Measurements from ENCODE around the gene EOLA2.
"Not testable (repeated sequence)": the region's sequence is repeated elsewhere in the genome, so short reads cannot be mapped to it uniquely, and the experiment has no call there.

Gene EOLA2

DNA sequence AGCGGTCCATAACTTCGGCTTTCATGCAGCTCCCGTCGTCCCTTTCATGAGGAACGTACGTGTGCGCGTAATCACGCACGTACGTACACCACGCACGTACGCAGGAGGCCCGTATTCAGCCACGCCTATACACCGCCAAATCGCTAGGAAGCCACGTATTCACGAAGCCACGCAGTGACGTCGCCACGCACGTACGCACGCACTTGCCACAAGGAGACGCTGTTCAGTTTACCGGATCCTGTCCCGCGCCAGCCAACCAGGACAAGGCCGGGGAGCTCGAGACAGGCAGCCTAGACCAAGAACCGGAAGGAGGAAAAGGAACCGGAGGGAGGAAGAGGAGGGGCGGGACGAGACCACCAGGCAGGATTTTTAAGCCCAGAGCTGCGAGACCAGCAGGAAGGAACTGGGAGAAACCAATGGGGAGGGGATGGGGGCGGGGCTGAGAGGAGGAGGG is at the start of gene EOLA2:
EOLA2 (minus strand) TSS at position 65 of the 454 bp plus-strand sequence. CDS start 4,617 bp downstream, outside the sequence.
- peak; percentile 95 for DNase-seq

DNA sequence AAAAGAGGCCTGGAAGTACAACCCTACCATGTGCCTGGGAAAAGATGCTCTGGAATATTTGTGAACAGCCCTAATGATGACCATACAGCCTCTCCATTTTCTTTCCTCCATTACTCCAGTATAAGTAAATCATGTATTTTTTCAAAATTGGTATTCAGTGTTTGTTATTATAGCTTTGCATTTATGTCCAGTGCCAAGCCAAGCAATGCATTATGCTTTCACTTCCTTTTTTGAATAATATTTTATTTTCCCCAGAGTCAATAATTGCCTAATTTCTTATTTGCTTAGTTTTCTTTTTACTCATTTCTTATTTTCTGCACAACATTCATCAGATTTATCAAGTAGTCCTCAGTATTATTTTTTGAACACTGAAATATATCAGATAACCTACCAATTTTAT is 49.3 kb upstream of the EOLA2 start:
- DNase-seq: no peak

DNA sequence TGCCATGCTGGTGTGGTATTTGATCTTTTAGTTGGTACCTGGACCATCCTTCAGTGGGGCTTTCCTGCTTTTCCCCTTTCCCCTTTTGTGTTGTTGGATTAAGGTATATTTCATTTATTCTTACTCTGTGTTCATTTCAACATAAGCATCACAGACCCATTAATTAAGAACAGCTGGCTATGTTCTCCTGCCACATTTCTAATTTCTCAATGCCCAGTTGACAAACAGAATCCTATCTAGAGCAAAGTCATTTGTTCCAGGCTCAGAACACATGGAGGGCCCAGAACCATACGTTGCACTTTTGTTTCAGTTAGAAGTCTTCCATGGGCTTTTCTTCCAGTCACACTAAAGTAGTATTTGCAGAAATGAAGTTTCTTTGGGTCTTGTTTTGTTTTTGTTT is 46.1 kb upstream of the EOLA2 start:
- DNase-seq: no peak

DNA sequence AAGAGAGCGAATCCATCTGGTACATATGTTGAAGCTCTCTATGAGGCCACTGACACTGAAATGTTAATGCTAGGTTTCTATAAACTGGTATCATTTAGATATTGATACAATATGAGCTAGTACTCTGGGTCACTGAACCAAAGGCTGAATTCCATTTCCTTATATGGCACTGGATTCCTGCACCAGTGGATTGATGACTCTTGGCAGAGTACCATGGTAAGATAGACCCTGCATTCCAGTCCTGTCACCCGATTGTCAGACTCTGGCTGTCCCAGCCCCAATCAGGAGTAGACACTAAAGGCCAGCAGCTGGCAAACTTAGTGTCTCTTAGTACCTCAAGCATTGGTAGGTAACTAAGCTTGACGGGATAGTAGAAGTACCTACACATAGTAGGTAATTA is 44.0 kb upstream of the EOLA2 start:
- no peak for DNase-seq

DNA sequence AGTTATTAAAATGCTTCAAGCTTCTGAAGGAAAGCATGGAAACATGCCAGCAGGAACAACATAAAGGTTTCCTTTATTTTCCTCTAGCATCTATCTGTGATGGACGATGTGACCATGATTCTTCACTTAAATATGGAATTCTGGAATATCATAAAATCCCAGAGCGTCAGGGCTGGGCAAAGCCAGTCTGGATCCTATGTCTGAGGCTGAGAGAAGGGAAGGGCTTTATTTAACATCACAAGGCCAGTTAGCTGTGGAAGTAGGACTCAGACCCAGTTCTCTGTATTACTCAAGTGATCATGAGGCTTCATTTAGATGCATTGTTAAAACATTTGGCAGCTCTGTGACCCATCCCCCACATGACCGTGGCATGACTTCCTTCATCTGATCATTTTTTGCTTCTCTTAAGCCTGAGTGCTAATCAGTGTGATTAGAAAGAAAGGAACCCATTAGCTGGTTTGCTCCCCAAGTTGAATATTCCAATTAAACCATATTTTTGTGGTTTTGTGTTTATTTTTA is 40.9 kb upstream of the EOLA2 start:
- DNase-seq: no peak

DNA sequence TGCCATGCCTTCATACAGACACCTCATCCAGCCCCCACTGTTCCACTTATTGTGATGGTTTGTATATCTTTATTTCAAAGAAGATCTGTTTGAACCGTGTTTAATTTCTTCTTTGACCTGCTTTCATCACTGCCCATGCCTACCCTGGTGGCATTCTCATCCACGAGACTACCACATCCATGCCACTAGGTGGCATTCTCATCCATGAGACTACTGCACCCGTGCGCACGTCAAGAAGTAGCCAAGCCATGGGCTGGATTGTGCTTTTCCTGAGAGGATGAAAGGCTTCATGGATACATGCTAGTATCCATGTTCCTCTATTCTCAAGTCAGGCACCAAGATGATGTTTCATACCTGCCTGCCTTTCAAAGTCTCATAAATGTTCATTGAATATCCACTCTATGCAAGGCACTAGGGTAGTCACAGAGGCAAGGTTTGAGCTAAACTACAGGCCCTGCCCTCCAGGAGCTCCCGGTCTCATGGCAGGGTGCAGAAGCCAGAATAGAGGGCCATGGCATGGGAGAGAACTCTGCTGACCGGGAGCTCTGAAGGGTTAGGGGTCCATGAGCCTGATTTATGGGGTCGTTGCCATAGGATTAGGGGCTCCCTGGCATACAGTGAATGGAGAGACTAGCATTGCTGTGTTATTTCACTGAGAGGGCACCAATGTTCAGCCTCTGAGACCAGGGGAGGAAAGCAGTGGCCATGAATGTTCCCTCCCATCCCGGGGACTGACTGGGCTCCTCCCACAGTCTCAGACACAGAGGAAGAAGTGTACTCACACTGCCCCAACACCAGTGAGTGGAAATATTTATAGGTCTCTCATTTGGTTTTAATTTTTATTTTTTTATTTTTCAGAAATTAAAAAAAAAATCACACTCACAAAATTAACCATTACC is 24.8 kb upstream of the EOLA2 start:
- DNase-seq: peak; percentile 45

DNA sequence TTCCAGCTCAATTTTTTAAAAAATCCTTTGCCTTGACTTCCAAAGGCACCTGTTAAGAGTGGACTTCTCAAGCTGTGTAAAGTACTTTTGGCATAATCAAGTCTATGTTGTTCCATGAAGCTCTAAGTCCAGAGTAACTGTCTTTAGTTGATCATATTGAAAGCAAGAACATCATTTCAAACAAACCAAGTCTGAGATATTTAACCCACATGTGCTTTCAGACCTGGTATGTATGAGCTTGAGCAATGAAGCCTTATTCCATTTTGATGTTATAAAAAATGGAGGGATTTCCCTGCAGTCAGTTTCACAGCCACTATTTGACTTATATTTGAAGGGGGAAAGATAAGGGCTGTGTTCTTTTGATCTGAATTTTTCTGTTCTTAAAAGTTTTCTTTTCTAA is 23.7 kb upstream of the EOLA2 start:
- DNase-seq: no peak

DNA sequence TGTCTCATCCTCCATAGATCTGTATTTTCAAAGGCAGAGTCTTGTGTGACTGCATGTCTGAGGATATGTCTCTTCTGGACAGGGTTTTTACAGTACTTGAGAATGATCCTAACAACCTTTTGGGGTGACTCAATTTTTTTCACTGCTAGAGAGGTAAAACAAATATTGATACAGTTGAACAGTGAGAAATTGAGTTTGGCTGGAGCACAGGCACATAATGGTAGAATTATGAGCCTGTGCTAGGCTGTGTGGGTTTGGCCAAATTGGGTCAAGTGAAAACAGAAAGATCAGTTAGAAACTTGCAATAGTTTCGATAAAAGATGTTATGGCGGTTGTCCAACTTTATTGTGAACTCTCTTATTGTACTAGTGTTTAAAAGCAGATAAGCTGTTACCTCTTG is 23.3 kb upstream of the EOLA2 start:
- no peak for DNase-seq

DNA sequence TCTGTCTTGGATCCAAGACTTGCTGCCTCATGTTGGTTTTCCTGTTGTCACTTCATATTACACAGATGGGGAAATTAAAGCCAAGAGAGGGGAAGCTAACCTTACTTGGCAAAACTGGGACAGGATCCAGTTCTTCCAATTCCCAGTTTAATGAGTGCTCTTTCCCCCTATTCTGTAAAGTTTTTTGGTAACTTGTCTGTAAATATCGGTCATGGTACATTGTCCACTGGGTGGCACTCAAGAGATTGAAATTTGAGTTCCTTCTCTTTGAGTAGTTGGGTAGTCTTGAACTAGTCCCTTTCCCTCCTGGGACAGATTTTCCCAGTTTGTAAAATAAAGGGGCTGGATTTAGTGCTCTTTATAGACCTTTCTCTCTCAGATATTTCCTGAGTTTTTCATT is 12.4 kb upstream of the EOLA2 start:
- DNase-seq: peak; percentile 21

DNA sequence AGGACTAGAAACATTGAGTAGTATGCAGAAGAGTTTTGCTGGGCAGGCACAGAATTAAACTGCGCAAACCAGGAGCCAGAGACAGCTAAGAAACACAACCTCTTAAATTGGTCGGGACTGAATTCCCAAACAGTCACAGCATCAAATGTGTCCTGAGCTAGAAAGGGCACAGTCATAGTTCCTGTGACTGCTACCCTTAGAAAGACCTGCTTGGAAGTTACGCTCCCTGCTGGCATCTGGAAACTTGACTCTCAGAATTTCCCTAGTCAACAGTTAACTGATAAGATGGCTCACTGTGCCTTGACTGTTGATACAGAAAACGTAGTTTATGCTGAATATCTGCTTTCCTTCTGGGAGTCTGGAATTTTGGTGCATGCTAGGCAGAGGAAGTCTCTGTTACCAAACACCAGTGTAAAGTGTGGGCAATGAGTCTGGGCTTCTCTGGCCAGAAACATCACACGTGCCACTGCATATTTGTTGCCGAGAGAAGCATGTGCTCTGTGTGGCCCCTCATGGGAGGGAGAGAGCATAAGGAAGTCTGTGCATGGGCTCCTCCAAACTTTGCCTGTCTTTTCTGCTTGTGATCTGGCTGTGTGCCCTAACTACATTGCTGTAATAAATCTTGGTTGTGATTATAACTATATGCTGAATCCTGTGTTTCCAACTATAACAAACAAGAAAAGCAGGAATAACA is 11.6 kb upstream of the EOLA2 start:
- DNase-seq: no peak

DNA sequence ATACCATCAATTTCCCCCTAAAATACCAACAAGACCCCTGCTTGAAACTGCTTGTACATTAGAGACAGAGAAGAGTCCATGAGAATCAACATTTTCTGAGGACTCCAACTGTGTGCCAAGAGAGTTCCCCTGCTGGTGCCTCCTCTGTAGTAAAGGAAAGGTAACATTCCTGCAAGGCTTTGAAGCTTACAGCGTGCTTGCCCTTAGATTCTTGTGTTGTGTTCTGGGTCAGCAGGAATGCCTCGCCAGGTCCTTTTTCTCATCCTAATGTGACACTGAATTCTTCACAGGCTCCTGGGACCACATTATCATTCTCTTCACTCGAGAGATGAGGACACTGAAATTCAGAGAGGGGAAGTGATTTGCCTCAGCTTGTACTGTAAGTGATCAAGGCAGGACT is 9.7 kb upstream of the EOLA2 start:
- no peak for DNase-seq

DNA sequence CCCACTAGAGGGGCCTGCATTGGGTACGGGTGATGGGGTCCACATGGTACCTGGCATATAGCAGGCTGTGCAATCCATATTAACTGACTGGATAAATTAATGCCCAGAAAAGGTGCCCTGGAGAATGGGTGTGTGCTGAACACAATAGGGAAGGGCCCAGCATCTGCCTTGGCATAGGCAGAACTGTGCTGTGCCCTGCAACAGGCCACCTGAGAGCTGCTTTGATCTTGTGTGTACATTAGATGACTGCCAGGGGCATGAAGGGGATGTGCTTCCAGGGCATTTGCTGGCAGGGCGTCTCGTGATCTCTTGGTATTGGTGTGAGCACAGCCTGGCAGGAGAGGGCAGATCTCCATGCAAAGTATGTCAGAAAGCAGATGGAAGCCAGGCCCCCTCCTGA is 8.6 kb upstream of the EOLA2 start:
- DNase-seq: not testable (repeated sequence)

DNA sequence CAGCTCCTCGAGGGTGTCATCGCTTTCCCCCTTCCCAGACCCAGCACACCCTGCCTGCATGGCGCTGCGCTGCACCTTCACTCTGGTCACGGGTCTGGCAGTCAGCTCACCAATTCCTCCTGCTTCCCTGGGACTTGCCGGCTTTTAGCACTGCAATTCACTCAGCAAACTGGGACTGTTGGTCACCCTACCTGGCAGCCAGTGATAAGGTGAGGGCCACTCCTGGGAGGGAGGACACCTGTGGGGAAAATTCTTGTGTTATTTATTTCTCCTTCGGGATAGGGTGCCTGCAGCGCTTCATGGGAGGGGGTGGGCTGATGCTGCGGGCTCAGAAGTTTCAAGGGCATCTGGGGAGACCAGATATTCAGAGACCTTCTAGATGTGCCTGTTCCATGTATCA is 7.5 kb upstream of the EOLA2 start:
- DNase-seq: not testable (repeated sequence)

DNA sequence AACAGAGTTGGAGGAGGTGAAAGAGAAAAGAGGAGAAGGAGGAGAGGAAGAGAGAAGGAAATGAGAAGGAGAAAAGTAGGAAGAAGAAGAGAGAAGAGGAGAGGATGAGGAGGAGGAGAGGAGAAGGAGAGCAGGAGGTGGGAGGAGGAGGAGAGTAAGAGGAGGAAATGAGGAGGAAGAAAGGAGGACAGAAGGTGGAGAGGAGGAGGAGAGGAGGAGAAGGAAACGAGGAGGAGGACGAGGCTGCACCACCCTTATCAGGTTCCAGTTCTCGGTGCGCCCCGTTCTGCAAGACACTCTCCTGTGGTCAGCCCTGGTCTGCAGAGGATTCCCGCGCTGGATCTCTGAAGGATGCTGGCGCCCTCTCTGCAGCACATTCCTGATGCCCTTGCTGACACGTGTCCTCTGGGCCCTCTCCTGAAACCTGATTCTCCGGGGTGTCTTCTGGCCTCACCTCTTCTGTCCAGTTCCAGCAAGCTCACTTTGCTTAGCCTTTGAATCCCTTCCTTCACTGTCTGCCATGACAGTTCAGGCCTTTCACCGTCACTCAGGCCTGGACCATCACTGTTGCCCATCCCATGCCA is 6.9 kb upstream of the EOLA2 start:
- DNase-seq: not testable (repeated sequence)

DNA sequence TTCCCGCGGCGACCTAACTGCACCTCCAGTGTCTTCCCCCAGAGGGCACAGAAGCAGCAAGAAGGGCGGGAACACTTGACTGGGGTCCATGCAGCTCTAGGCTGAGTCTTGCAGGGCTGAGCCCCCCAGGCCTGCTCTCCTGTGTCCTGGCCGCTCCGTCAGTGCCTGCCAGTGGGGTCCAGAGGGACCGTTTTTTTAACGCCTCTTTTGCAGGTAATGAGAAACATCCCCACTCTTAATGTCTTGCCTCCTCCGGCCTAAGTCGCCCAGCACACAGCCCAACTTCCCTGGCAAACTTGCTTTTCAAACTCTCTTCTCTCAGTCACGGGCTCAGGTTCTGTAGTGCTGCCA is 2.4 kb upstream of the EOLA2 start:
- DNase-seq: not testable (repeated sequence)

DNA sequence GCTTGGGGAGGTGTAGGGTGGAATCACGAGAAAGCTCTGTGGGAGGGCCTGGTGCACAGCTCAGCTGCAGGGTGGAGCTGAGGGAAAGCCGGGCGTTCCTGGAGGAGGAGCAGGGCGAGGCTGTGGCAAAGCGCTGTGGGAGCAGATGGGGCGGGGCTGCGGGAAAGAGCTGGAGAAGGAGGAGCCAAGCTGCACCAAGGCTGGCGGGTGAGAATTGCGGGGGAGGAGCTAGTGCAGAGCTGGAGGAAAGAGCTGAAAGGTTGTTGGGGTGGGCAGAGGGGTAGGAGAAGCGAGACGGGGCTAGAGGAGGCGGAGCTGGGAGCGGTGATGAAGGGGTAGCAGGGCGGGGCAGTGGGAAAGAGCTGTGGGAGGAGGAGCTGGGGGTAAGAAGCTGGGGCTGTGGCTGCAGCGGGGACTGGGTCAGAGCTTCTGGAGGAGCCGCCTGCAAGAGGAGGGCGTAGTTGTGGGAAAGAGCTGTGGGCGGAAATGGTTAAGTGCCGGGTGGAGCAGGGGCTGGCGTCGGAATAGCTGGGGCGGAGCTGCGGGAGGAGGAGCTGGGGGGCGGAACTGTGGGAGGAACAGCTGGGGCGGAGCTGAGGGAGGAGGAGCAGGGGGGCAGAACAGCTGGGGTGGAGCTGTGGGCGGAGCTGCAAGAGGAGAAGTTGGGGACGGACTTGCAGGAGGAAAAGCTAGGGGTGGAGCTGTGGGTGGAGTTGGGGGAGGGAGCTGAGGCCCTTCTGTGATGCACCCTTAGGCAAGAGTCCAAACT is 1.8 kb upstream of the EOLA2 start:
- peak; percentile 87 for DNase-seq

DNA sequence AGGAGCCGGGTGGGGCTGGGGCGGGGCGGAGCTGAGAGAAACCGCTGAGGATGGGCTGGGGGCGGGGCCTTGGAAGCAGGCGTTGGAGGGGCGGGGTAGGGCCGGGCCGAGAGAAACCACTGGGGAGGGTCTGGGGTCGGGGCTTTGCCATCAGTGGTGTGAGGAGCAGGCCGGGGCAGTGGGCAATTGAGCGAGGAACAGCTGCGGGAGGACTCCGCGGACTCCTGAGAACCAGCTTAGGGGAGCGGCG is 1.3 kb upstream of the EOLA2 start:
- no peak for DNase-seq

DNA sequence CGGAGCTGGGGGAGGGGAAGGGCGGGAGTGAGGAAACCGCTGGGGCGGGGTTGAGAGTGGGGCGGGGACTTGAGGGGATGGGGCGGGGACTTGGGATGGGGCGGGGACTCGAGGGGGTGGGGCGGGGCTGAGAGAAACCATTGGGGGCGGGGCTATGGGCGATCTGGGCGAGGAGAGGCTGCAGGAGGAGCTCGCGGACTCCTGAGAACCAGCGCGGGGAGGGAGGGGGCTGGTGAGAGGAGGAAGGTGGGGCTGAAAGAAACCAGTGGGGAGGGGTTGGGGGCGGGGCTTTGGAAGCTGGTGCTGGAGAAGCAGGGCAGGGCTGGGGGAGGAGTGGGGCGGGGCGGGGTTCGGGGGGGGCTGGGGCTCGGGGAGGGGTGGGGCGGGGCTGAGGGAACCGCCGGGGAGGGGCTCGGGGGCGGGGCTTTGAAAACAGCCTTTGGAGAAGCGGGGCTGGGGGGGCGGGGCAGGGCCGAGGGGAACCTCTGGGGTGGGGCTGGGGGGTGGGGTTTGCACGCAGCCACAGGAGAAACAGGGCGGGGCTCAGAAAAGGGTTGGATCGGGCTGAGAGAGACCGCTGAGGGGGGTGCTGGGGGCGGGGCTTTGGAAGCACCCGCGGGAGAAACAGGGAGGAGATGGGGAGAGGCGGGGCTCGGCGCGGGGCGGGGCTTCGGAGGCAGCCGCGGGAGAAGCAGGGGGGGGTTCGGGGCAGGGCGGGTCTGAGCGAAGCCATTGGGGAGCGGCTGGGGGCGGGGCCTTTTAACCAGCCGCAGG is 777 bp upstream of the EOLA2 start:
- peak; percentile 89 for DNase-seq

DNA sequence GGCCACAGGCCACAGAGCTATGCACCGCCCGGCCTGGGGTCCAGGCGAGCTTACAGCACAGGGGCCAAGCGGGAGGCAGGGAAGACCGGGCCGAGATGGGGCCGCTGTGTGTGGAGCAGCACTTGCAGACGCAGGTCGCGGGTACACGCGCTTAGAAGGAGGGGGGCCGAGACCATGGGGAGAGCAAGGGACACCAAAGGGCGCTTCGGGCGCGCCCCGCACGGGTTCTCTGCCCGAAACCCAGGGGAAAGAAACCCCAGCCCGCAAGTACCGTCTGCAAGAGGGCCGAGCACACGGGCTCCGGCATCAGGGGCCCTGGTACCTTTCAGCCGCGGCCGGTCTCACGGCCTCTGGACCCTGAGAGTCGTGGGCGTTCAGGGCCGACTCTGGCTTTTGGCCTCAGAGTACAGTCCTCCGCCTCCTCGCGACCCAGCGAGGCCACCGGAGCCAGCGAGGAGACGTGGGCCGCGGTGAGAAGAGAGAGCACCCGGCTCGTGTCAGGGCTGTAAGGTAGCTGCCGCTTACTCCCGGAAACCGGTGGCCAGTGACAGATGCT is 342 bp downstream of the EOLA2 start:
- no peak for DNase-seq

DNA sequence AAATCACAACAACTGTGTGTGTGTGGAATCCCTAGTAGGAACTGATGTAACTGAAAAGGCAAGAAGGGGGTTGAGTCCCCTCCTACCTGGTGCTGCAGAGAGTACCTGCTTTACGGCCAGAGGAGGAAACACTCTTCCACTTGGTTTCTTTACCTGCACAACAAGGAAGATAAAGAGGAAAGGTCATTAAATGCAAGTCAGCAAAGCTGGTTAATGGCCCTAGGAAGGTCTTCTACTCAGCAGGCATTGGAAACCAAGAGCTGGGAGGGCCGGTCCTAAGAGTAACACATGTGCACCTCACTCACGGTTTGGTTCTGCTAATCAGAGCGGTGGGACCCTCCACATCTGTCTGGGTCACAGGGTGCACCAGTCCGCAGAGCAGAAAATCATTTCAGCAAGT is 963 bp downstream of the EOLA2 start:
- DNase-seq: not testable (repeated sequence)

DNA sequence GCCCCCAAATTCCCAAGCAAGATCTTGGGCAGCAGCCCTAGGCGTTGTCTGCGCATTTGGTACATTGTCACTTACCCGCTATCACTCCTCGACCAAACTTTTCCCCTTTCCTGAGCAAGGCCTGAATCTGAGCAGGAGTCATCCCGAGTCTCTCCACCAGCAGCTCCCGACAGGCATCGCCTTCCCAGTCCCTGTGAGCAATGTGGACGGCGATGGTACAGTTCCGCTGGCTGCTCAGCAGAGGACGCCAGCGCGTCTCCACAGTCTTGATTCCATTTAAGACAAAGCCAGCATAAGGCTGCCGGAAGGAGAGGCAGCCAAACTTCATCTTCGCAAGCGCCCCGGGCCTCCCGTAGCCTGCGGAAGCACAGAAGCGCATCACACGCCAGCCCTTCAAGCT is 4.7 kb downstream of the EOLA2 start:
- not testable (repeated sequence) for DNase-seq

DNA sequence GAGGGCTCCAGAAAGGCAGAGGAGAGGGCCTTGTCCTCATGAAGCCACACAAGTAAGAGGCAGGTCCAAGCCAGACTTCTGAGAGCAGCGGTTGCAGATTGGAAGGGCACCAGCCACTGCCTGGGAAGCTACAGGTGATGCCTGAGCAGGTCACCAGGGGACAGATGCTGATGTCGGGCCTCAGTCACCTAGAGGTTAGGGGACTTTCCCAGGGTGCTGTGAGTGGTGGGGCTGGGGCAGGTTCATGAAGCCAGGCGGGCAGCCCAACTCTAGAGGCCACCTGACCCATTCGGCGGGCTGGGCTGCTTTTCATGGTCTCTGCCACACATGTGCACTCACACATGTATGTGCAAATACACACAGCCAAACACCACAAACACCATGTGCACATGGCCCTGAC is 5.3 kb downstream of the EOLA2 start:
- DNase-seq: not testable (repeated sequence)
